MM.1S (cell line): ENCODE data around the gene ACTN3.

Source experiments
- DNase-seq: peaks from one replicate; pipeline ENCODE4 v3.0.0-alpha.2; 2015
- H2AFZ ChIP-seq: fragments of 300-600 bp; sonication (generic); 2 replicates; pipeline ENCODE4 v1.6.0; 2016; ENCODE audit warnings: antibody characterized with exemption, low read length
- H3F3A ChIP-seq: fragments of 300-600 bp; sonication (generic); 2 replicates; pipeline ENCODE4 v1.6.1; 2016; ENCODE audit warnings: mild to moderate bottlenecking, antibody characterized with exemption, low read length, moderate library complexity, mixed read lengths; ENCODE audit not compliant: insufficient read depth
- H3K27ac ChIP-seq: fragments of 300-600 bp; sonication (generic); 2 replicates; pipeline ENCODE4 v1.5.1; 2016; ENCODE audit warnings: mild to moderate bottlenecking, low read length
- H3K27me3 ChIP-seq: fragments of 300-600 bp; sonication (generic); replicated peaks from 2 replicates; pipeline ENCODE4 v1.6.0; 2016; ENCODE audit warnings: low read length; ENCODE audit not compliant: insufficient read depth
- H3K36me3 ChIP-seq: fragments of 300-600 bp; sonication (generic); replicated peaks from 2 replicates; pipeline ENCODE4 v1.6.1; 2016; ENCODE audit warnings: mild to moderate bottlenecking, low read length, mixed read lengths; ENCODE audit not compliant: insufficient read depth
- H3K4me1 ChIP-seq: fragments of 300-600 bp; sonication (generic); 2 replicates; pipeline ENCODE4 v1.6.1; 2016; ENCODE audit warnings: low read length, mixed read lengths
- H3K4me2 ChIP-seq: fragments of 300-600 bp; sonication (generic); 2 replicates; pipeline ENCODE4 v1.6.0; 2016; ENCODE audit warnings: low read depth, low read length
- H3K4me3 ChIP-seq: fragments of 300-600 bp; sonication (generic); 2 replicates; pipeline ENCODE4 v1.5.1; 2016; ENCODE audit warnings: low read length, mixed read lengths
- H3K79me2 ChIP-seq: fragments of 300-600 bp; sonication (generic); 2 replicates; pipeline ENCODE4 v1.6.1; 2016; ENCODE audit warnings: mixed run types, low read length, mixed read lengths
- H3K9ac ChIP-seq: fragments of 300-600 bp; sonication (generic); 2 replicates; pipeline ENCODE4 v1.6.1; 2016; ENCODE audit warnings: low read length, mixed read lengths
- H3K9me2 ChIP-seq: fragments of 300-600 bp; sonication (generic); replicated peaks from 2 replicates; pipeline ENCODE4 v1.6.1; 2016; ENCODE audit warnings: mild to moderate bottlenecking, low read length, mixed read lengths; ENCODE audit not compliant: insufficient read depth
- H3K9me3 ChIP-seq: fragments of 300-600 bp; sonication (generic); replicated peaks from 2 replicates; pipeline ENCODE4 v1.6.1; 2016; ENCODE audit warnings: mild to moderate bottlenecking, low read length, mixed read lengths; ENCODE audit not compliant: insufficient read depth
- H4K20me1 ChIP-seq: fragments of 300-600 bp; sonication (generic); 2 replicates; pipeline ENCODE4 v1.6.1; 2016; ENCODE audit warnings: mild to moderate bottlenecking, low read length, moderate library complexity, mixed read lengths; ENCODE audit not compliant: insufficient read depth
- CTCF ChIP-seq: fragments of 300-600 bp; sonication (generic); IDR thresholded peaks from 2 replicates; pipeline ENCODE4 v1.5.1; 2016; ENCODE audit warnings: antibody characterized with exemption, low read length, mixed read lengths
- EZH2 ChIP-seq: fragments of 300-600 bp; sonication (generic); optimal IDR thresholded peaks from 2 replicates; pipeline ENCODE3; 2017; ENCODE audit warnings: low read depth, mild to moderate bottlenecking, antibody characterized with exemption, low read length, mixed read lengths
- EZH2phosphoT487 ChIP-seq: fragments of 300-600 bp; sonication (generic); IDR thresholded peaks from 2 replicates; pipeline ENCODE4 v1.6.1; 2018; ENCODE audit warnings: antibody characterized with exemption, low read length

ACTN3 gene

GRCh38 chr11:66600219-66600618 is 53.5 kb downstream of the ACTN3 start:
- Histone ChIP-seq H4K20me1 (no peaks in the 10 kb centered on the region), H3K4me3 (no peak overlapping the region), H3K9me3 (no peaks in the 10 kb centered on the region), H3K4me1 (no peaks in the 10 kb centered on the region), H3K79me2 (no peaks in the 10 kb centered on the region), H3K4me2 (no peak overlapping the region), H3K36me3 (no peaks in the 10 kb centered on the region), H3K9ac (no peak overlapping the region), H2AFZ (no peak overlapping the region), H3K27ac (no peak overlapping the region), H3K9me2 (no peaks in the 10 kb centered on the region), H3F3A (no peaks in the 10 kb centered on the region), H3K27me3 (no peaks in the 10 kb centered on the region)
- no peak for DNase-seq
- TF ChIP-seq CTCF (no peak), EZH2 (no peak), EZH2phosphoT487 (no peak)

GRCh38 chr11:66600631-66601233 is 54.0 kb downstream of the ACTN3 start:
- no peak for DNase-seq
- no peak for TF ChIP-seq EZH2phosphoT487
- no peak for TF ChIP-seq EZH2
- no peak for TF ChIP-seq CTCF
- Histone ChIP-seq H3K36me3 (no peaks in the 10 kb centered on the region), H3K9ac (no peak overlapping the region), H3K9me2 (no peaks in the 10 kb centered on the region), H3K79me2 (no peaks in the 10 kb centered on the region), H3K27me3 (no peaks in the 10 kb centered on the region), H3K4me1 (no peaks in the 10 kb centered on the region), H2AFZ (no peak overlapping the region), H3K4me3 (no peak overlapping the region), H3K27ac (no peak overlapping the region), H3F3A (no peaks in the 10 kb centered on the region), H3K4me2 (no peak overlapping the region), H3K9me3 (no peaks in the 10 kb centered on the region), H4K20me1 (no peaks in the 10 kb centered on the region)

- H3K9me3 ChIP-seq, result no peaks in the 10 kb centered on the region
- H4K20me1 ChIP-seq, result no peaks in the 10 kb centered on the region
- no peaks in the 10 kb centered on the region for H3F3A ChIP-seq
- no peak overlapping the region for H3K9ac ChIP-seq
- H3K79me2 ChIP-seq, result no peaks in the 10 kb centered on the region
- no peaks in the 10 kb centered on the region for H3K4me1 ChIP-seq
- no peak overlapping the region for H3K4me2 ChIP-seq
- H3K36me3 ChIP-seq, result no peaks in the 10 kb centered on the region
- no peak overlapping the region for H3K4me3 ChIP-seq
- no peak overlapping the region for H3K27ac ChIP-seq
- no peak overlapping the region for H2AFZ ChIP-seq
- DNase-seq, result no peak
- H3K9me2 ChIP-seq, result no peaks in the 10 kb centered on the region
- H3K27me3 ChIP-seq, result no peaks in the 10 kb centered on the region
- TF ChIP-seq EZH2 (no peak), EZH2phosphoT487 (no peak), CTCF (no peak)
Measured at GRCh38 chr11:66603072-66603471, 56.4 kb downstream of the ACTN3 start.
